H1 (cell line): Measurements from ENCODE around the gene RXRA. TPM values are rescaled to one million over a fixed set of nuclear protein-coding genes. Genes with fewer than 3 reads are reported as not detected.

Source experiments
- CTCF ChIA-PET: fragments of 300-600 bp; sonication (Branson Sonifier 250); formaldehyde crosslinking; loops from one replicate; lab custom pipeline; 2021; ENCODE audit not compliant: partially characterized antibody; lab: Charles Lee
- POLR2A ChIA-PET: fragments of 300-600 bp; sonication (Branson Sonifier 250); formaldehyde crosslinking; loops from one replicate; lab custom pipeline; 2021; ENCODE audit warnings: inconsistent platforms; ENCODE audit not compliant: partially characterized antibody; lab: Charles Lee
- DNase-seq, 2 experiments: peaks; one replicate each; pipeline versions ENCODE4 v3.0.0 to v3.0.0-alpha.2; 2010 to 2022; ENCODE audit warnings: low spot score in 2 of 2, low read depth in 1 of 2, mixed read lengths in 1 of 2
- FAIRE-seq: peaks from 2 replicates; lab custom pipeline; 2011; peaks lifted over from hg19 to GRCh38; lab: Jason Lieb, UNC
- H2AFZ ChIP-seq: 2 replicates; pipeline ENCODE4 v1.8.1; 2012; ENCODE audit warnings: low read length, inconsistent platforms
- H2AK5ac ChIP-seq: 2 replicates; pipeline ENCODE4 v1.6.1; 2013; ENCODE audit warnings: low read depth, low read length
- H2BK120ac ChIP-seq: replicated peaks from 2 replicates; pipeline ENCODE3; 2013; ENCODE audit warnings: low read depth, low read length, inconsistent platforms
- H2BK12ac ChIP-seq: 2 replicates; pipeline ENCODE4 v1.6.1; 2013; ENCODE audit warnings: low read depth, low read length
- H2BK15ac ChIP-seq: 2 replicates; pipeline ENCODE4 v1.6.1; 2013; ENCODE audit warnings: low read length
- H2BK20ac ChIP-seq: 2 replicates; pipeline ENCODE4 v1.6.1; 2013; ENCODE audit warnings: low read length
- H2BK5ac ChIP-seq: 2 replicates; pipeline ENCODE4 v1.6.1; 2013; ENCODE audit warnings: low read depth, low read length
- H3K14ac ChIP-seq: 2 replicates; pipeline ENCODE4 v1.6.1; 2013; ENCODE audit warnings: inconsistent platforms; ENCODE audit not compliant: insufficient read length
- H3K18ac ChIP-seq: 2 replicates; pipeline ENCODE4 v1.6.1; 2013; ENCODE audit warnings: low read length; ENCODE audit errors: extremely low read depth
- H3K23ac ChIP-seq: 2 replicates; pipeline ENCODE4 v1.6.1; 2013; ENCODE audit warnings: inconsistent platforms; ENCODE audit not compliant: insufficient read length
- H3K23me2 ChIP-seq: 2 replicates; pipeline ENCODE4 v1.6.1; 2013; ENCODE audit warnings: low read depth, low read length
- H3K27ac ChIP-seq: 2 replicates; pipeline ENCODE4 v1.6.1; 2011; ENCODE audit warnings: low read depth, low read length, inconsistent platforms
- H3K27me3 ChIP-seq, 4 experiments: replicated peaks in 1 of 4; 1 replicate in 1 of 4; 2 replicates in 3 of 4; pipeline versions ENCODE4 v1.6.1 to v1.8.1; 2011 to 2013; ENCODE audit warnings: low read length in 3 of 4, mild to moderate bottlenecking in 3 of 4, inconsistent platforms in 2 of 4, mixed read lengths in 2 of 4, moderate library complexity in 1 of 4; ENCODE audit not compliant: control insufficient read depth in 3 of 4, insufficient read depth in 3 of 4; ENCODE audit errors: extremely low read depth in 1 of 4
- H3K36me3 ChIP-seq, 4 experiments: 2 replicates each; pipeline versions ENCODE4 v1.6.1 to v1.8.1; 2011 to 2013; ENCODE audit warnings: mild to moderate bottlenecking in 4 of 4, low read length in 3 of 4, moderate library complexity in 2 of 4, control low read depth in 1 of 4, inconsistent platforms in 1 of 4; ENCODE audit not compliant: insufficient read depth in 4 of 4, control insufficient read depth in 2 of 4
- H3K4ac ChIP-seq: replicated peaks from 2 replicates; pipeline ENCODE3; 2013; ENCODE audit warnings: low read length, low read depth, mixed read lengths, inconsistent platforms; ENCODE audit not compliant: insufficient read length
- H3K4me1 ChIP-seq, 4 experiments: replicated peaks in 1 of 4; 1 replicate in 1 of 4; 2 replicates in 3 of 4; pipeline versions ENCODE4 v1.6.1 to v1.8.1; 2011 to 2013; ENCODE audit warnings: low read length in 3 of 4, inconsistent platforms in 2 of 4, mixed read lengths in 1 of 4; ENCODE audit not compliant: insufficient read depth in 4 of 4, control insufficient read depth in 3 of 4
- H3K4me2 ChIP-seq, 2 experiments: 2 replicates each; pipeline versions ENCODE4 v1.6.1 to v1.8.1; 2011 to 2013; ENCODE audit warnings: low read depth in 2 of 2, low read length in 2 of 2, control low read depth in 1 of 2, inconsistent platforms in 1 of 2, mild to moderate bottlenecking in 1 of 2; ENCODE audit not compliant: insufficient read depth in 1 of 2
- H3K4me3 ChIP-seq, 4 experiments: fragments of 200-600, 300-600 bp in 1 of 4; sonication (generic), shearing (Covaris generic), sonication (Bioruptor Twin) in 1 of 4; 2 replicates each; pipeline versions ENCODE4 v1.5.1 to v1.8.1; 2011 to 2016; ENCODE audit warnings: low read length in 4 of 4, low read depth in 3 of 4, control low read depth in 2 of 4, inconsistent platforms in 2 of 4, mild to moderate bottlenecking in 2 of 4, mixed read lengths in 1 of 4, moderate library complexity in 1 of 4; ENCODE audit not compliant: insufficient read depth in 2 of 4; ENCODE audit errors: extremely low read depth in 1 of 4
- H3K56ac ChIP-seq: replicated peaks from 2 replicates; pipeline ENCODE3; 2013; ENCODE audit warnings: low read depth, mild to moderate bottlenecking, mixed read lengths, low read length, inconsistent platforms; ENCODE audit not compliant: insufficient read length
- H3K79me1 ChIP-seq: 2 replicates; pipeline ENCODE4 v1.6.1; 2013; ENCODE audit warnings: low read depth, low read length, control low read depth
- H3K79me2 ChIP-seq, 2 experiments: 2 replicates each; pipeline versions ENCODE4 v1.6.1 to v1.8.1; 2012 to 2013; ENCODE audit warnings: low read length in 2 of 2, mild to moderate bottlenecking in 2 of 2, inconsistent platforms in 1 of 2; ENCODE audit not compliant: insufficient read depth in 2 of 2, control insufficient read depth in 1 of 2
- H3K9ac ChIP-seq, 4 experiments: replicated peaks in 1 of 4; 1 replicate in 1 of 4; 2 replicates in 3 of 4; pipeline versions ENCODE4 v1.6.1 to v1.8.1; 2011 to 2013; ENCODE audit warnings: low read depth in 3 of 4, low read length in 3 of 4, control low read depth in 2 of 4, mild to moderate bottlenecking in 2 of 4, moderate library complexity in 2 of 4, inconsistent platforms in 1 of 4; ENCODE audit errors: extremely low read depth in 1 of 4
- H3K9me3 ChIP-seq, 2 experiments: 2 replicates each; pipeline versions ENCODE4 v1.6.1 to v1.8.1; 2012 to 2013; ENCODE audit warnings: mild to moderate bottlenecking in 2 of 2, moderate library complexity in 2 of 2, control low read depth in 1 of 2, inconsistent platforms in 1 of 2, low read depth in 1 of 2, low read length in 1 of 2, mixed read lengths in 1 of 2; ENCODE audit not compliant: insufficient read depth in 2 of 2
- H4K20me1 ChIP-seq, 2 experiments: replicated peaks in 1 of 2; 2 replicates each; pipeline versions ENCODE3 to v1.8.1; 2011 to 2013; ENCODE audit warnings: inconsistent platforms in 2 of 2, low read length in 2 of 2, mild to moderate bottlenecking in 1 of 2; ENCODE audit not compliant: insufficient read depth in 2 of 2, control insufficient read depth in 1 of 2
- H4K5ac ChIP-seq: 2 replicates; pipeline ENCODE4 v1.6.1; 2013; ENCODE audit warnings: low read length, low read depth, mixed read lengths, inconsistent platforms; ENCODE audit not compliant: insufficient read length
- H4K8ac ChIP-seq: 2 replicates; pipeline ENCODE4 v1.8.0; 2013; ENCODE audit warnings: mild to moderate bottlenecking, moderate library complexity, low read length, inconsistent platforms; ENCODE audit not compliant: insufficient read depth; ENCODE audit errors: extremely low read depth
- H4K91ac ChIP-seq: replicated peaks from 2 replicates; pipeline ENCODE3; 2013; ENCODE audit warnings: low read length, mixed read lengths, inconsistent platforms; ENCODE audit not compliant: insufficient read length
- ATF3 ChIP-seq: IDR thresholded peaks from 2 replicates; pipeline ENCODE4 v1.6.1; 2011; ENCODE audit warnings: low read depth, mild to moderate bottlenecking, low read length; ENCODE audit not compliant: insufficient read depth
- CBX8 ChIP-seq: fragments of 300-800, 300-1000 bp; sonication (generic); IDR thresholded peaks from 2 replicates; pipeline ENCODE4 v1.7.1; 2016; ENCODE audit warnings: low read depth, low read length, borderline replicate concordance
- CREB1 ChIP-seq: IDR thresholded peaks from 2 replicates; pipeline ENCODE4 v1.6.1; 2012; ENCODE audit warnings: inconsistent platforms
- E2F6 ChIP-seq: IDR thresholded peaks from 2 replicates; pipeline ENCODE4 v1.6.1; 2012; ENCODE audit warnings: inconsistent platforms
- EGR1 ChIP-seq: IDR thresholded peaks from 2 replicates; pipeline ENCODE4 v1.6.1; 2011; ENCODE audit warnings: low read depth, low read length, borderline replicate concordance
- NANOG ChIP-seq: IDR thresholded peaks from 2 replicates; pipeline ENCODE4 v1.6.1; 2011; ENCODE audit warnings: low read length, low read depth, mild to moderate bottlenecking, inconsistent platforms; ENCODE audit not compliant: insufficient read depth, poor library complexity, severe bottlenecking
- POLR2AphosphoS5 ChIP-seq: IDR thresholded peaks from 2 replicates; pipeline ENCODE4 v1.6.1; 2011; ENCODE audit warnings: low read depth, low read length
- RAD21 ChIP-seq, 2 experiments: IDR thresholded peaks in 1 of 2; conservative IDR thresholded peaks in 1 of 2; 2 replicates each; pipeline ENCODE4 v1.6.1; 2011; ENCODE audit warnings: low read depth in 2 of 2, low read length in 2 of 2, improper control_type of control experiment in 1 of 2, inconsistent platforms in 1 of 2, mild to moderate bottlenecking in 1 of 2, moderate library complexity in 1 of 2
- RBBP5 ChIP-seq: IDR thresholded peaks from 2 replicates; pipeline ENCODE4 v1.7.1; 2012; ENCODE audit warnings: low read depth, mild to moderate bottlenecking, inconsistent platforms, low read length, moderate library complexity, borderline replicate concordance
- SAP30 ChIP-seq: fragments of 300-600 bp; sonication (generic); IDR thresholded peaks from 2 replicates; pipeline ENCODE4 v1.7.1; 2012; ENCODE audit warnings: low read length, moderate library complexity, mild to moderate bottlenecking, inconsistent platforms; ENCODE audit not compliant: insufficient read depth, insufficient replicate concordance
- SP1 ChIP-seq: IDR thresholded peaks from 2 replicates; pipeline ENCODE4 v1.6.1; 2011; ENCODE audit warnings: low read depth, low read length
- TEAD4 ChIP-seq: IDR thresholded peaks from 2 replicates; pipeline ENCODE4 v1.6.1; 2012; ENCODE audit warnings: low read depth, low read length, inconsistent platforms, mixed read lengths
- WGBS, 2 experiments: shearing (Covaris generic) in 1 of 2; methylation state at CpG; one replicate each; pipeline versions ENCODE4 v1.1.6 to v1.1.7; 2013 to 2015; ENCODE audit warnings: low lambda C conversion rate in 2 of 2, mixed read lengths in 2 of 2, inconsistent platforms in 1 of 2, low coverage in 1 of 2, missing lambda C conversion rate in 1 of 2; ENCODE audit not compliant: insufficient replicate concordance in 2 of 2, insufficient coverage in 1 of 2, insufficient read length in 1 of 2; ENCODE audit errors: extremely low coverage in 1 of 2, missing lambda C conversion rate in 1 of 2; 5-methylcytosine and 5-hydroxymethylcytosine counted together
- polyA plus RNA-seq, 7 experiments: library from polyadenylated mRNA; depleted of rRNA in 3 of 7; stranded (reverse) in 5 of 7; unstranded in 2 of 7; fragments of >200 nt in 5 of 7; fragments of 200-250 nt in 2 of 7; gene quantifications; 1 replicate in 5 of 7; 2 replicates in 1 of 7; 4 replicates in 1 of 7; pipeline versions ENCODE4 v1.2.1 to v1.2.3, GENCODE V29; 2011 to 2013; ENCODE audit warnings: missing spikeins in 2 of 7, mixed read lengths in 2 of 7
- total RNA-seq: library from RNA; stranded (reverse); fragmentation: NEBNext Ultra II Directional; extraction: Animal tissue kit (Norgen Biotek cat#: 25700); gene quantifications from 2 replicates; pipeline ENCODE4 v1.2.1, GENCODE V29; 2021

RXRA gene
- total and polyA plus RNA-seq, 2 of the 8 experiments (the other 6 are each of a cell fraction or from before 2014, with no cell fraction given) = 9.8 to 29.4 TPM

- H2BK12ac ChIP-seq = no peak overlapping the region
- H3K4me1 ChIP-seq = no peaks in the 10 kb centered on the region; a peak in 1 of 7 replicates
- H3K9me3 ChIP-seq = no peaks in the 10 kb centered on the region
- H4K5ac ChIP-seq = no peak overlapping the region
- no peak overlapping the region for H3K9ac ChIP-seq
- DNase-seq (no peak), FAIRE-seq (no peak)
- no peak overlapping the region for H3K4ac ChIP-seq
- H3K4me3 ChIP-seq = no peak overlapping the region
- H4K91ac ChIP-seq = no peak overlapping the region
- no peak overlapping the region for H2BK120ac ChIP-seq
- no peak overlapping the region for H2BK5ac ChIP-seq
- H3K23me2 ChIP-seq = no peaks in the 10 kb centered on the region; the same call in 1 of the 2 replicates
- H3K36me3 ChIP-seq = no peaks in the 10 kb centered on the region
- no peaks in the 10 kb centered on the region for H3K27me3 ChIP-seq
- no peak overlapping the region for H3K14ac ChIP-seq
- no peak overlapping the region for H2AFZ ChIP-seq
- peaks cover 3 to 82% of the 10 kb centered on the region in 2 experiments; a peak in 3 of 4 replicates for H3K79me2 ChIP-seq
- H2BK20ac ChIP-seq = no peak overlapping the region
- no peak overlapping the region for H3K4me2 ChIP-seq
- ChIA-PET POLR2A (no interaction called here), CTCF (interaction anchor here (0.7 to 3.0 kb wide), 9 partner anchors 9 to 587 kb away, joined by 3 to 17 read pairs (median 4); no protein-coding TSS in a partner anchor)
- H3K23ac ChIP-seq = no peak overlapping the region
- no peak overlapping the region for H2BK15ac ChIP-seq
- WGBS, 2 experiments = 92% methylated on average over 16 of the region's 16 CpGs; no CpG with 5 or more reads in 1 of the 2 experiments
- no peak overlapping the region for H3K27ac ChIP-seq
- no peak overlapping the region for H2AK5ac ChIP-seq
- no peak overlapping the region for H3K56ac ChIP-seq
- H4K20me1 ChIP-seq = peaks cover 13 to 53% of the 10 kb centered on the region in 2 experiments
- no peak overlapping the region for H3K18ac ChIP-seq
- no peak overlapping the region for H4K8ac ChIP-seq
- H3K79me1 ChIP-seq = peaks cover 37% of the 10 kb centered on the region
- TF ChIP-seq POLR2AphosphoS5 (no peak), CBX8 (no peak), NANOG (no peak), EGR1 (no peak), RAD21 (IDR thresholded peaks at IDR 0.05 in 1 of 2, conservative IDR thresholded peaks at IDR 0.05 in 1 of 2; ENCODE audit: low read depth in 2 of 2, low read length in 2 of 2) (no peak), E2F6 (no peak), SAP30 (no peak), CREB1 (no peak), TEAD4 (no peak), ATF3 (no peak), RBBP5 (no peak), SP1 (no peak)
Measured at GRCh38 chr9:134343637-134344036, 17.4 kb downstream of the RXRA start.
